Measurements from ENCODE around the gene ATP6V1A.

- TF ChIP-seq EP300 (IDR thresholded peaks at IDR 0.05), result no peak
- TF ChIP-seq CTCF (IDR thresholded peaks at IDR 0.05), result no peak
- no peak for TF ChIP-seq POLR2A (IDR thresholded peaks at IDR 0.05)
These were observed 5.7 kb upstream of the ATP6V1A start for GRCh38 chr3:113741086-113741485.

All from tibial nerve (tissue), 4 donors.